GM12878 (cell line): ENCODE data around the gene CCNC. TPM values are rescaled to one million over a fixed set of nuclear protein-coding genes. Genes with fewer than 3 reads are reported as not detected.
A peak's percentile ranks its signal among the peaks of the same experiment; 100 is the strongest.

Source experiments
- ATAC-seq: fragments of 200-7000 bp; cut with Tn5 transposase; 3 replicates; pipeline ENCODE4 v1.9.1; 2020; ENCODE audit warnings: mild to moderate bottlenecking, moderate library complexity
- BruUV-seq: library from RNA; stranded (reverse); fragments of 400-500 nt; replicated peaks from 2 replicates; lab custom pipeline; 2021; lab: Mats Ljungman, UMichigan
- CTCF ChIA-PET: fragments of 300-600 bp; sonication (Branson Sonifier 250); formaldehyde crosslinking; extraction: SDS; loops from one replicate; lab custom pipeline; 2021; ENCODE audit warnings: inconsistent platforms; lab: Yijun Ruan, JAX
- POLR2A ChIA-PET: fragments of 350-600 bp; formaldehyde crosslinking; extraction: SDS; loops from one replicate; lab custom pipeline; 2021; ENCODE audit warnings: inconsistent platforms; lab: Charles Lee
- RAD21 ChIA-PET: fragments of 300-600 bp; sonication (Branson Sonifier 250); formaldehyde crosslinking; loops from one replicate; lab custom pipeline; 2023; ENCODE audit warnings: antibody characterized with exemption; ENCODE audit not compliant: unreplicated experiment; lab: Charles Lee
- SMC1A ChIA-PET: fragments of 300-600 bp; sonication (Branson Sonifier 250); formaldehyde crosslinking; loops from one replicate; lab custom pipeline; 2023; ENCODE audit not compliant: unreplicated experiment, uncharacterized antibody; lab: Charles Lee
- DNase-seq: peaks from one replicate; pipeline ENCODE4 v3.0.0-alpha.2; 2011; ENCODE audit warnings: low read depth, low spot score
- FAIRE-seq: peaks from 3 replicates; lab custom pipeline; 2011; peaks lifted over from hg19 to GRCh38; lab: Jason Lieb, UNC
- H2AFZ ChIP-seq: 2 replicates; pipeline ENCODE4 v1.6.0; 2011; ENCODE audit warnings: low read depth, low read length, control low read depth; ENCODE audit not compliant: control insufficient read depth
- H3K27ac ChIP-seq: 2 replicates; pipeline ENCODE4 v1.5.1; 2011; ENCODE audit warnings: control low read depth; ENCODE audit not compliant: control insufficient read depth, insufficient read depth
- H3K27me3 ChIP-seq, 2 experiments: replicated peaks in 1 of 2; 2 replicates each; pipeline versions ENCODE4 v1.6.0 to v1.6.1; 2011; ENCODE audit warnings: low read length in 1 of 2; ENCODE audit not compliant: control insufficient read depth in 2 of 2, insufficient read depth in 2 of 2
- H3K36me3 ChIP-seq, 2 experiments: 2 replicates each; pipeline ENCODE4 v1.5.1; 2011; ENCODE audit warnings: low read length in 1 of 2; ENCODE audit not compliant: control insufficient read depth in 2 of 2, insufficient read depth in 2 of 2
- H3K4me1 ChIP-seq: 2 replicates; pipeline ENCODE4 v1.6.1; 2011; ENCODE audit warnings: mild to moderate bottlenecking, low read length, moderate library complexity, mixed read lengths; ENCODE audit not compliant: control insufficient read depth, insufficient read depth
- H3K4me2 ChIP-seq: 2 replicates; pipeline ENCODE4 v1.6.0; 2011; ENCODE audit warnings: control low read depth; ENCODE audit not compliant: control insufficient read depth, insufficient read depth
- H3K4me3 ChIP-seq: fragments of 200-600 bp; sonication (generic); 2 replicates; pipeline ENCODE4 v1.5.1; 2016
- H3K79me2 ChIP-seq: 2 replicates; pipeline ENCODE4 v1.6.0; 2011; ENCODE audit warnings: low read length; ENCODE audit not compliant: control insufficient read depth, insufficient read depth
- H3K9ac ChIP-seq: 2 replicates; pipeline ENCODE4 v1.8.0; 2011; ENCODE audit warnings: low read length, control low read depth, mixed read lengths; ENCODE audit not compliant: control insufficient read depth, insufficient read depth
- H3K9me3 ChIP-seq: replicated peaks from 3 replicates; pipeline ENCODE4 v1.5.1; 2011; ENCODE audit warnings: mild to moderate bottlenecking, low read length; ENCODE audit not compliant: control insufficient read depth, insufficient read depth
- H4K20me1 ChIP-seq: 2 replicates; pipeline ENCODE4 v1.6.0; 2011; ENCODE audit not compliant: control insufficient read depth, insufficient read depth
- BCL11A ChIP-seq: IDR thresholded peaks from 2 replicates; pipeline ENCODE4 v1.6.1; 2011; ENCODE audit warnings: low read depth, low read length
- CBFB ChIP-seq: IDR thresholded peaks from 2 replicates; pipeline ENCODE4 v1.6.1; 2016; ENCODE audit warnings: antibody characterized with exemption, low read depth
- NFIC ChIP-seq: IDR thresholded peaks from 2 replicates; pipeline ENCODE4 v1.6.1; 2012; ENCODE audit warnings: low read depth, mild to moderate bottlenecking, inconsistent platforms, low read length, moderate library complexity
- SMAD5 ChIP-seq: IDR thresholded peaks from 2 replicates; pipeline ENCODE4 v1.6.1; 2016; ENCODE audit warnings: antibody characterized with exemption, low read depth
- WGBS: methylation state at CpG from one replicate; pipeline ENCODE4 v1.1.6; 2016; ENCODE audit warnings: low lambda C conversion rate; ENCODE audit not compliant: insufficient replicate concordance, insufficient coverage; ENCODE audit errors: missing lambda C conversion rate; 5-methylcytosine and 5-hydroxymethylcytosine counted together
- in situ Hi-C: fragments of 300-500 bp; cut with MboI; formaldehyde crosslinking; loops from 9 replicates; pipeline ENCODE4 v1.14.3; 2018; ENCODE audit warnings: mixed read lengths
- intact Hi-C: fragments of 100-400 bp; cut with micrococcal nuclease; formaldehyde crosslinking; loops from one replicate; pipeline ENCODE4 v1.14.2; 2022; ENCODE audit not compliant: unreplicated experiment
- polyA plus RNA-seq, 11 experiments: library from polyadenylated mRNA; depleted of rRNA in 4 of 11; unstranded in 6 of 11; stranded (reverse) in 5 of 11; fragments of >200 nt; fragmentation: Nextera tagmentation in 4 of 11; fragmentation: Illumina TruSeq in 1 of 11; extraction: Ambion mirVana in 4 of 11; extraction: Trizol in 1 of 11; gene quantifications; 1 replicate in 1 of 11; 2 replicates in 10 of 11; pipeline versions ENCODE4 v1.2.1 to v1.2.3, GENCODE V29; 2011 to 2016; ENCODE audit warnings: inconsistent platforms in 2 of 11, missing spikeins in 2 of 11, low read depth in 1 of 11
- total RNA-seq, 4 experiments: library from RNA; depleted of rRNA in 3 of 4; stranded (reverse); fragments of >200 nt in 3 of 4; fragmentation: Illumina TruSeq in 1 of 4; extraction: Trizol in 1 of 4; gene quantifications; 2 replicates each; pipeline versions ENCODE4 v1.2.1 to v1.2.3, GENCODE V29; 2013 to 2021
- TF ChIP-seq, protein P1 (sequence below): fragments of 450-650 bp; IDR thresholded peaks from 2 replicates; pipeline ENCODE4 v1.6.1; 2017; ENCODE audit warnings: mild to moderate bottlenecking, moderate library complexity
- TF ChIP-seq, protein P2 (sequence below): IDR thresholded peaks from 2 replicates; pipeline ENCODE4 v1.6.1; 2011; ENCODE audit warnings: borderline replicate concordance, low read depth, mild to moderate bottlenecking, moderate library complexity, mixed read lengths, low read length; ENCODE audit not compliant: insufficient read depth; ENCODE audit errors: extremely low read length
- TF ChIP-seq, protein P3 (sequence below): fragments of 450-650 bp; IDR thresholded peaks from 2 replicates; pipeline ENCODE4 v1.6.1; 2016; ENCODE audit warnings: mild to moderate bottlenecking

CCNC gene
- total and polyA plus RNA-seq, 10 of the 15 experiments (the other 5 are each of a cell fraction or from before 2014, with no cell fraction given): 68.5 to 168 (median 99.4) TPM

DNA sequence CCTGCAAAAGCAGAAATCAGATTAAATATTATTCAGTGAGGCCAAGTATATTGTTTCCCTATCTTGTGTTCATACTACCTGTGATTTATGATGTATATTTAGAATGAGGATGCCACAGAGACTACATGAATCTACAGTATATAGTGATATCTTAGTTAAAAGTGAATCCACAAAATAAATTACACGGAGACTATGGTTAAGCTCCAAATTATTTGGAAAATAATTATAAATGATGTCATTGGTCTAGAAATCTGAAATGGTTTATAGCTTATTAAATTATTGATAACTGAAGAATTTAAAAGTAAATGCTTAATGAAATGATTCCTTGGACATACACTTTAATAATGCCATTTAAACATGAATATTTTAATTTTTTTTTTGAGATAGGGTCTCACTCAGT is 49.0 kb downstream of the CCNC start (continued):
- TF ChIP-seq, protein P1, sequence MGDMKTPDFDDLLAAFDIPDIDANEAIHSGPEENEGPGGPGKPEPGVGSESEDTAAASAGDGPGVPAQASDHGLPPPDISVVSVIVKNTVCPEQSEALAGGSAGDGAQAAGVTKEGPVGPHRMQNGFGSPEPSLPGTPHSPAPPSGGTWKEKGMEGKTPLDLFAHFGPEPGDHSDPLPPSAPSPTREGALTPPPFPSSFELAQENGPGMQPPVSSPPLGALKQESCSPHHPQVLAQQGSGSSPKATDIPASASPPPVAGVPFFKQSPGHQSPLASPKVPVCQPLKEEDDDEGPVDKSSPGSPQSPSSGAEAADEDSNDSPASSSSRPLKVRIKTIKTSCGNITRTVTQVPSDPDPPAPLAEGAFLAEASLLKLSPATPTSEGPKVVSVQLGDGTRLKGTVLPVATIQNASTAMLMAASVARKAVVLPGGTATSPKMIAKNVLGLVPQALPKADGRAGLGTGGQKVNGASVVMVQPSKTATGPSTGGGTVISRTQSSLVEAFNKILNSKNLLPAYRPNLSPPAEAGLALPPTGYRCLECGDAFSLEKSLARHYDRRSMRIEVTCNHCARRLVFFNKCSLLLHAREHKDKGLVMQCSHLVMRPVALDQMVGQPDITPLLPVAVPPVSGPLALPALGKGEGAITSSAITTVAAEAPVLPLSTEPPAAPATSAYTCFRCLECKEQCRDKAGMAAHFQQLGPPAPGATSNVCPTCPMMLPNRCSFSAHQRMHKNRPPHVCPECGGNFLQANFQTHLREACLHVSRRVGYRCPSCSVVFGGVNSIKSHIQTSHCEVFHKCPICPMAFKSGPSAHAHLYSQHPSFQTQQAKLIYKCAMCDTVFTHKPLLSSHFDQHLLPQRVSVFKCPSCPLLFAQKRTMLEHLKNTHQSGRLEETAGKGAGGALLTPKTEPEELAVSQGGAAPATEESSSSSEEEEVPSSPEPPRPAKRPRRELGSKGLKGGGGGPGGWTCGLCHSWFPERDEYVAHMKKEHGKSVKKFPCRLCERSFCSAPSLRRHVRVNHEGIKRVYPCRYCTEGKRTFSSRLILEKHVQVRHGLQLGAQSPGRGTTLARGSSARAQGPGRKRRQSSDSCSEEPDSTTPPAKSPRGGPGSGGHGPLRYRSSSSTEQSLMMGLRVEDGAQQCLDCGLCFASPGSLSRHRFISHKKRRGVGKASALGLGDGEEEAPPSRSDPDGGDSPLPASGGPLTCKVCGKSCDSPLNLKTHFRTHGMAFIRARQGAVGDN: no peak
- TF ChIP-seq NFIC: no peak
- TF ChIP-seq, protein P2, sequence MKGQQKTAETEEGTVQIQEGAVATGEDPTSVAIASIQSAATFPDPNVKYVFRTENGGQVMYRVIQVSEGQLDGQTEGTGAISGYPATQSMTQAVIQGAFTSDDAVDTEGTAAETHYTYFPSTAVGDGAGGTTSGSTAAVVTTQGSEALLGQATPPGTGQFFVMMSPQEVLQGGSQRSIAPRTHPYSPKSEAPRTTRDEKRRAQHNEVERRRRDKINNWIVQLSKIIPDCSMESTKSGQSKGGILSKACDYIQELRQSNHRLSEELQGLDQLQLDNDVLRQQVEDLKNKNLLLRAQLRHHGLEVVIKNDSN: no peak
- TF ChIP-seq CBFB: no peak
- TF ChIP-seq SMAD5: no peak
- TF ChIP-seq, all 136 proteins: peak for 0

DNA sequence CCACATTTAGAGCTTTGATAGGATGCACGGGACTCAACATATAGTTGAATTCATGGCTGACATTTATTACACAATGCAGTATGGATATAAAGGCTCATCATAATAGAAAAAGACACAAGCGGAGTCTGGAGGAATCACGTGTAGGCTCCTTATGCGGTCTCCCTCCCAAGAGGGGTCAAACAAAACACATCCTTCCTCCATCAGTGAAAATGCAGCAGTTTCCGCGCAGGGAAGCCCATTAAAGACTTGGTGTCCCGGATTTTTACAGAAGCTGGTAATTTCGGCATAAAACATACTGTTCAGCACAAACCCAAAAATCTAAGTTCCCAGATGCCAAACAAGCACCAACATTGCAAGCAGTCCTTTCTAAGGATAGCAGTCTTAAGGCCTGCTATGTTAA is 54.4 kb downstream of the CCNC start:
- ATAC-seq (no peak), DNase-seq (no peak), FAIRE-seq (no peak)
- Histone ChIP-seq H3K4me1 (peaks cover 9% of the 10 kb centered on the region; the same call in 1 of the 2 replicates), H3K9ac (peak overlapping the region; percentile 70), H2AFZ (no peak overlapping the region), H3K36me3 (peaks cover 0 to 3% of the 10 kb centered on the region in 2 experiments; a peak in 1 of 4 replicates), H3K4me3 (peak overlapping the region; percentile 76), H3K4me2 (peak overlapping the region; percentile 88), H3K27me3 (no peaks in the 10 kb centered on the region), H4K20me1 (no peaks in the 10 kb centered on the region), H3K9me3 (no peaks in the 10 kb centered on the region), H3K79me2 (peaks cover 38% of the 10 kb centered on the region)
- ChIA-PET SMC1A (interaction anchor here (0.7 to 3.5 kb wide), 4 partner anchors 12 to 90 kb away, joined by 3 to 30 read pairs (median 3); no protein-coding TSS in a partner anchor), CTCF (interaction anchor here (0.8 to 1.7 kb wide), 5 partner anchors 8 to 183 kb away, joined by 3 to 5 read pairs (median 3); partner anchors contain the start of gene CCNC), RAD21 (interaction anchor here (1.1 to 1.7 kb wide), 4 partner anchors 17 to 88 kb away, joined by 3 to 15 read pairs (median 6); partner anchors contain the start of gene CCNC), POLR2A (interaction anchor here (0.6 to 2.1 kb wide), 8 partner anchors 16 to 54 kb away, joined by 3 to 15 read pairs (median 4); partner anchors contain the start of gene CCNC)
- WGBS: 94% methylated on average over 8 of the region's 8 CpGs
- intact Hi-C loops (no loop called here), in situ Hi-C loops (no loop called here)
- BruUV-seq: no TSS peak
- no peak for TF ChIP-seq BCL11A
- TF ChIP-seq, protein P3, sequence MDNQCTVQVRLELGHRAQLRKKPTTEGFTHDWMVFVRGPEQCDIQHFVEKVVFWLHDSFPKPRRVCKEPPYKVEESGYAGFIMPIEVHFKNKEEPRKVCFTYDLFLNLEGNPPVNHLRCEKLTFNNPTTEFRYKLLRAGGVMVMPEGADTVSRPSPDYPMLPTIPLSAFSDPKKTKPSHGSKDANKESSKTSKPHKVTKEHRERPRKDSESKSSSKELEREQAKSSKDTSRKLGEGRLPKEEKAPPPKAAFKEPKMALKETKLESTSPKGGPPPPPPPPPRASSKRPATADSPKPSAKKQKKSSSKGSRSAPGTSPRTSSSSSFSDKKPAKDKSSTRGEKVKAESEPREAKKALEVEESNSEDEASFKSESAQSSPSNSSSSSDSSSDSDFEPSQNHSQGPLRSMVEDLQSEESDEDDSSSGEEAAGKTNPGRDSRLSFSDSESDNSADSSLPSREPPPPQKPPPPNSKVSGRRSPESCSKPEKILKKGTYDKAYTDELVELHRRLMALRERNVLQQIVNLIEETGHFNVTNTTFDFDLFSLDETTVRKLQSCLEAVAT: peak; percentile 35; the same call in 1 of the 2 replicates
- TF ChIP-seq, all 136 proteins: peak for 1
- peak overlapping the region; percentile 77 for H3K27ac ChIP-seq
